Heart right ventricle (tissue), 16 donors: ENCODE results near the gene LBHD1. TPM values are rescaled to one million over a fixed set of nuclear protein-coding genes. Genes with fewer than 3 reads are reported as not detected.
A peak's percentile ranks its signal among the peaks of the same experiment; 100 is the strongest.

Experiments
- ATAC-seq, 8 donors: fragments of 200-7000 bp; cut with Tn5 transposase; one replicate each; pipeline ENCODE4 v1.9.1; 2020; ENCODE audit warnings: mild to moderate bottlenecking in 8 of 8, moderate library complexity in 8 of 8, moderate number of reproducible peaks in 1 of 8
- DNase-seq, 2 donors: peaks; one replicate each; pipeline ENCODE4 v3.0.0-alpha.2; 2020
- H3K27ac ChIP-seq, 10 donors: fragments of 200-600 bp; sonication (generic) in 2 of 10; one replicate each; pipeline versions ENCODE4 v1.5.0 to v1.8.0; 2020 to 2022; ENCODE audit warnings: mild to moderate bottlenecking in 3 of 10
- H3K27me3 ChIP-seq, 7 donors: fragments of 200-600 bp; one replicate each; pipeline ENCODE4 v1.8.0; 2021 to 2022; ENCODE audit warnings: mild to moderate bottlenecking in 2 of 7
- H3K36me3 ChIP-seq, 9 donors: fragments of 200-600 bp; sonication (generic) in 1 of 9; one replicate each; pipeline versions ENCODE4 v1.5.0 to v1.8.0; 2020 to 2022; ENCODE audit warnings: mild to moderate bottlenecking in 2 of 9
- H3K4me1 ChIP-seq, 9 donors: fragments of 200-600 bp; sonication (generic) in 1 of 9; one replicate each; pipeline versions ENCODE4 v1.5.0 to v1.8.0; 2020 to 2022; ENCODE audit warnings: mild to moderate bottlenecking in 4 of 9
- H3K4me3 ChIP-seq, 10 donors: fragments of 200-600 bp; sonication (generic) in 2 of 10; one replicate each; pipeline versions ENCODE4 v1.5.0 to v1.8.0; 2020 to 2022; ENCODE audit warnings: mild to moderate bottlenecking in 7 of 10, moderate library complexity in 2 of 10
- H3K9me3 ChIP-seq, 11 donors: fragments of 200-600 bp in 10 of 11; sonication (generic) in 2 of 11; one replicate each; pipeline versions ENCODE4 v1.5.0 to v1.8.0; 2013 to 2022; ENCODE audit warnings: mild to moderate bottlenecking in 2 of 11, control low read depth in 1 of 11, moderate library complexity in 1 of 11
- WGBS, 2 donors: extraction: QIAGEN DNeasy Blood & Tissue Kit; methylation state at CpG; one replicate each; pipeline ENCODE4 v1.1.7; 2013; ENCODE audit warnings: inconsistent platforms in 1 of 2; 5-methylcytosine and 5-hydroxymethylcytosine counted together
- intact Hi-C, 10 donors: fragments of 100-400 bp; cut with DNase I; formaldehyde crosslinking; loops; one replicate each; pipeline versions ENCODE4 v1.11.1 to v1.14.2; 2022
- polyA plus RNA-seq, 2 donors: library from polyadenylated mRNA; stranded (reverse); fragments of 200-250 nt; gene quantifications; one replicate each; pipeline ENCODE4 v1.2.3, GENCODE V29; 2013
- total RNA-seq, 10 donors: library from RNA; stranded (reverse); fragmentation: NEBNext Ultra II Directional in 3 of 10; extraction: Animal tissue kit (Norgen Biotek cat#: 25700) in 3 of 10; gene quantifications; one replicate each; pipeline versions ENCODE4 v1.2.1 to v1.2.4, GENCODE V29; 2021 to 2023
- TF ChIP-seq, protein P1 (sequence below), 9 donors: fragments of 200-600 bp; sonication (generic) in 2 of 9; IDR thresholded peaks; one replicate each; pipeline versions ENCODE4 v1.5.0 to v1.8.0; 2021 to 2022; ENCODE audit warnings: antibody characterized with exemption in 9 of 9, mild to moderate bottlenecking in 5 of 9, moderate library complexity in 1 of 9
- donor health status: Arrhythmogenic right ventricular cardiomyopathy.
- donor health status: ischemic (EF 13 %, LVEDD 7.1; RV severe dilation, severe dysfunction).
- donor health status: healthy with polysubstance abuse.
- donor health status: DM: no; HTN: yes; CAD: no.
- donor health status: DM: no; HTN: no; CAD: no.
- donor health status: ischemic (EF 25% LVEDD 6.9; RV normal size, moderate dysfunction).
- donor health status: ischemic (EF 25% LVEDD 5.7; RV mildly dilated, moderate dysfunction).
- donor health status: healthy.
- donor health status: DM: yes; HTN: yes; CAD: no.
- donor health status: Ischemic cardiomyopathy.
- donor health status: ischemic (EF 35%, LVEDD 5.7; RV mildly dilated, moderate dysfunction).
- donor health status: nonischemic (EF 11% LVEDD 7.7; RV severe dilation, severe dysfunction).
- donor health status: DM: yes; HTN: yes; CAD: no.
- donor health status: PGD.
- donor health status: ischemic (EF 29% LVEDD 5.4; RV normal size, mild dysfunction).
- donor health status: nonischemic (EF 23%, LVEDD 6.1; RV moderate dilation, normal function).

Gene LBHD1
- total and polyA plus RNA-seq, 12 donors: 1.6 to 6.4 (median 3.0) TPM

DNA sequence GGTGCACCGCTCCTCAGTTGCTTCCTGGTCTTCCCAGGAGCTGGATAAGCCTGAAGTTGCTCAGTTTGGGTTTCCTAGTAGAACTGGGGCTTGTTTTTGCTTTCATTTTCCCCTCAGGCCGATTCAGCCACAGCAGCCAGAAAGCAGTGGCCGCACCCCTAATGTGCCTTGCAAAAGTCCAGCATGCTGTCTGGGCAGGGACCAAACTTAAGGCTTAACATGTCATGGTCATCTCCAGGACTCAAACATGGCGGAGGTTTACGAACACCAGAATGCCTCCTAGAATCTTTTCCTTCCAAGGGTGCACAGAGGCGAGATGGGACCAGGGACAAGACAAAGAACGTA lies 37.9 kb upstream of the LBHD1 start:
- H3K4me1 ChIP-seq: peaks cover 26 to 75% (median 48%) of the 10 kb centered on the region in 9 donors
- DNase-seq: no peak
- 59 to 69% methylated on average over 7 of the region's 7 CpGs for WGBS, 2 donors

DNA sequence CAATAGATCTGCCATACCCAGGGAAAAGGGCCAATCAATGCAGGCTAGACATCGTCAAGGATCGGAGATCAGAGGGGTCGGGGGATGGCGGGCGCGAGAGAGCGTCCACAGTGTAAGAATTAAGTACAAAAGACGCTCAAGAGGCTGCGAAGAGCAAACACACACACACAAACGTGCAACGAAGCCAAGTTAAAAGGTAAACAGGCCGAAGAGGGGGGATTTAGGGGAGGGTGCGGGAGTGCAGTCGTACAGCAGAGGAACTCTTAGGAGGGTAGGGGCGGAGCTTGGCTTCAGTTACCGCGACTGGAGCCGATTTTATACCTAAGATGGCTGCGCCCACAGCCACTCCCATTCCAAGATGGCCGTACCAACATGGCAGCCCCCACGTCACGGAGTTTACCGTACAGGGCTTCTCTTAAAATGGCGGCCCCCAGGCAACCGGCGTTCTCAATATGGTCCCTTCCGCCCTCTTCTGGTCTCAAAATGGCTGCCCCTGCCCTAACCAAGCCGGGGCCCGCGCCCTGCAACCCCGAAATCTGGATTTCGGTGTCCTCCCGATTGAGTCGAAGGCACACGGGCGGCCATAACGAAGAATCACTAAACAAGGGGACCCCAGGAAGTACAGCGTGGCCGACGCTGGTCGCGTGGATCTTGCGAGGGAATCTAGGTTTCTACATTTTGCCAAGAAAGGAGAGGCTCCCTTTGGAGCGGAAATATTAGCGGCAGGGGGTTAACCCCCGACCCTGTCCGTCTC lies 37.4 kb upstream of the LBHD1 start:
- Histone ChIP-seq H3K27me3 (no peaks in the 10 kb centered on the region), H3K9me3 (no peaks in the 10 kb centered on the region), H3K27ac (peak overlapping the region; percentile 89 to 100 (median 98)), H3K4me3 (peak overlapping the region; percentile 47 to 75 (median 68)), H3K4me1 (peaks cover 26 to 73% (median 49%) of the 10 kb centered on the region in 9 donors), H3K36me3 (peaks cover 0 to 44% (median 14%) of the 10 kb centered on the region in 9 donors)
- 1% methylated on average over 47 of the region's 47 CpGs for WGBS, 2 donors
- DNase-seq (peak; percentile 95 to 99), ATAC-seq (peak; percentile 80 to 92 (median 87))
- intact Hi-C loops: loop anchor here in 3 of 10 donors (2.0 to 5.0 kb wide), 4 partner anchors 17 to 133 kb away; partner anchors contain the start of genes LBHD1 (in 2 of the 3), UQCC3 (in 2 of the 3), C11orf98 (in 1 of the 3) and CSKMT (in 1 of the 3)
- TF ChIP-seq, protein P1, sequence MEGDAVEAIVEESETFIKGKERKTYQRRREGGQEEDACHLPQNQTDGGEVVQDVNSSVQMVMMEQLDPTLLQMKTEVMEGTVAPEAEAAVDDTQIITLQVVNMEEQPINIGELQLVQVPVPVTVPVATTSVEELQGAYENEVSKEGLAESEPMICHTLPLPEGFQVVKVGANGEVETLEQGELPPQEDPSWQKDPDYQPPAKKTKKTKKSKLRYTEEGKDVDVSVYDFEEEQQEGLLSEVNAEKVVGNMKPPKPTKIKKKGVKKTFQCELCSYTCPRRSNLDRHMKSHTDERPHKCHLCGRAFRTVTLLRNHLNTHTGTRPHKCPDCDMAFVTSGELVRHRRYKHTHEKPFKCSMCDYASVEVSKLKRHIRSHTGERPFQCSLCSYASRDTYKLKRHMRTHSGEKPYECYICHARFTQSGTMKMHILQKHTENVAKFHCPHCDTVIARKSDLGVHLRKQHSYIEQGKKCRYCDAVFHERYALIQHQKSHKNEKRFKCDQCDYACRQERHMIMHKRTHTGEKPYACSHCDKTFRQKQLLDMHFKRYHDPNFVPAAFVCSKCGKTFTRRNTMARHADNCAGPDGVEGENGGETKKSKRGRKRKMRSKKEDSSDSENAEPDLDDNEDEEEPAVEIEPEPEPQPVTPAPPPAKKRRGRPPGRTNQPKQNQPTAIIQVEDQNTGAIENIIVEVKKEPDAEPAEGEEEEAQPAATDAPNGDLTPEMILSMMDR (IDR thresholded peaks at IDR 0.05): peak in 5 of 9 donors; percentile 15 to 46 (median 27)

More for the DNA sequence above, 37.9 kb upstream of the LBHD1 start:
- no peaks in the 10 kb centered on the region for H3K9me3 ChIP-seq
- TF ChIP-seq, protein P1 (IDR thresholded peaks at IDR 0.05): no peak
- peak in 2 of 8 donors; percentile 1 to 5 for ATAC-seq
- H3K27me3 ChIP-seq: no peaks in the 10 kb centered on the region
- peaks cover 0 to 50% (median 18%) of the 10 kb centered on the region in 9 donors for H3K36me3 ChIP-seq
- H3K27ac ChIP-seq: peak overlapping the region; percentile 89 to 100 (median 98)
- intact Hi-C loops: no loop called here
- H3K4me3 ChIP-seq: peak overlapping the region; percentile 47 to 75 (median 68)

DNA sequence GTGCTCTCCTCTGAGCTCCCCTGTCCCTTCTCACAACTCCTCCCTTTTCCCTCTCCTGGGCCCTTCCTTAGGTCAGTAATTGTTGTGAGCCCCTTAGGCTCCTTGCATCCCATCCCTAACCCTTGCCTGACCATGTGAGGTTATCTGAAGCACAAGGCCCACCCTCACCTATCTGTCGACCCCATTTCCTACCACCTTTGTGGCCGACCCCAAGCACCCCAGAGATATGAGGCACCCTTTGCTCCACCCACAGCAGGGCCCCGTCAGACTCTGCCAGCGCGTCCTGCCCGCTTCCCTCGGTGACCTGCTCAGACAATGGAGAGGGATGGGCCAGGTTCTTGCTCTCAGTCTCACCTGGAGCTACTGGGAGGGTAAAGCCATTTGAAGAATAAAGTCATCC lies 36.7 kb upstream of the LBHD1 start:
- Histone ChIP-seq H3K4me3 (peak overlapping the region; percentile 43 to 75 (median 68)), H3K27me3 (no peaks in the 10 kb centered on the region), H3K27ac (peak overlapping the region; percentile 44 to 100 (median 98)), H3K9me3 (no peaks in the 10 kb centered on the region), H3K4me1 (peaks cover 26 to 73% (median 48%) of the 10 kb centered on the region in 9 donors), H3K36me3 (peaks cover 0 to 38% (median 11%) of the 10 kb centered on the region in 9 donors)
- 4% methylated on average over 7 of the region's 7 CpGs for WGBS, 2 donors
- intact Hi-C loops: loop anchor here in 3 of 10 donors (2.0 to 5.0 kb wide), 4 partner anchors 18 to 134 kb away; partner anchors contain the start of genes LBHD1 (in 2 of the 3), UQCC3 (in 2 of the 3), C11orf98 (in 1 of the 3) and CSKMT (in 1 of the 3)
- DNase-seq (no peak), ATAC-seq (peak in 3 of 8 donors; percentile 1 to 8 (median 1))
- TF ChIP-seq, protein P1 (IDR thresholded peaks at IDR 0.05): no peak

DNA sequence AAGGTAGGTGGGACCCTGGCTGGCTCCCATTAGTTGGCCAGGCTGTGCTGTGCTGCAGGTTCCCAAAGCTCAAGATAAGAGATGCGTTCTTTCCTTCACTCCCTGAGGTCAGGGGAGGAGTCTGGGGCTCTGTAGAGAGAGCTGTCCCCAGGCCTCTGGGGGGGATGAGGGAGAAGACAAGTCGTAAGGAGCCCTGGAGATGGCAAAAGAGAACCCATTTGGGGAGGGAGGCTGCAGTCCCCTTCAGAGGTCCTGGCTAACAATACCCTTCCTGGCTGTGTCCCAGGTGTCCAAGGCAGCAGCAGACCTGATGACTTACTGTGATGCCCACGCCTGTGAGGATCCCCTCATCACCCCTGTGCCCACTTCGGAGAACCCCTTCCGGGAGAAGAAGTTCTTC lies 36.3 kb upstream of the LBHD1 start:
- TF ChIP-seq, protein P1 (IDR thresholded peaks at IDR 0.05): no peak
- WGBS, 2 donors: 66 to 74% methylated on average over 5 of the region's 5 CpGs
- H3K9me3 ChIP-seq: no peaks in the 10 kb centered on the region
- H3K4me1 ChIP-seq: peaks cover 26 to 73% (median 45%) of the 10 kb centered on the region in 9 donors
- peak overlapping the region in 8 of 10 donors; percentile 22 to 100 (median 98) for H3K27ac ChIP-seq
- ATAC-seq (peak in 1 of 8 donors; percentile 0), DNase-seq (no peak)
- intact Hi-C loops: loop anchor here in 3 of 10 donors (2.0 to 5.0 kb wide), 4 partner anchors 18 to 134 kb away; partner anchors contain the start of genes LBHD1 (in 2 of the 3), UQCC3 (in 2 of the 3), C11orf98 (in 1 of the 3) and CSKMT (in 1 of the 3)
- no peaks in the 10 kb centered on the region for H3K27me3 ChIP-seq
- H3K4me3 ChIP-seq: peak overlapping the region in 8 of 10 donors; percentile 47 to 75 (median 70)
- H3K36me3 ChIP-seq: peaks cover 0 to 34% (median 7%) of the 10 kb centered on the region in 9 donors
